AML-193 (cell line): Measurements from ENCODE around the gene FXYD2.

Experiments used
- DNase-seq, 2 experiments: peaks; one replicate each; lab custom pipeline; 2025; lab: John Stamatoyannopoulos, UW

The FXYD2 gene

GRCh38 chr11:117857734-117858414, 33.3 kb upstream of the FXYD2 start:
- no peak for DNase-seq

GRCh38 chr11:117855912-117856651, 31.5 kb upstream of the FXYD2 start:
- DNase-seq = no peak

GRCh38 chr11:117855186-117855845, 30.8 kb upstream of the FXYD2 start:
- no peak for DNase-seq

- DNase-seq = no peak
Measured at GRCh38 chr11:117852309-117852708, 27.8 kb upstream of the FXYD2 start.

- no peak for DNase-seq
Measured at GRCh38 chr11:117851852-117852251, 27.3 kb upstream of the FXYD2 start.

GRCh38 chr11:117851106-117851505, 26.6 kb upstream of the FXYD2 start:
- no peak for DNase-seq

- DNase-seq = no peak
Measured at GRCh38 chr11:117849781-117850414, 25.4 kb upstream of the FXYD2 start.

- DNase-seq = peak; percentile 18 to 19
Measured at GRCh38 chr11:117843666-117844484, 19.3 kb upstream of the FXYD2 start.

- peak; percentile 80 to 83 for DNase-seq
Measured at GRCh38 chr11:117842131-117842941, 17.8 kb upstream of the FXYD2 start.

- DNase-seq = no peak
Measured at GRCh38 chr11:117841551-117842031, 17.0 kb upstream of the FXYD2 start.

GRCh38 chr11:117840881-117841550, 16.5 kb upstream of the FXYD2 start:
- DNase-seq = no peak

- no peak for DNase-seq
Measured at GRCh38 chr11:117839936-117840813, 15.6 kb upstream of the FXYD2 start.

- no peak for DNase-seq
Measured at GRCh38 chr11:117839380-117839881, 14.9 kb upstream of the FXYD2 start.

GRCh38 chr11:117838901-117839300, 14.4 kb upstream of the FXYD2 start:
- no peak for DNase-seq

- no peak for DNase-seq
Measured at GRCh38 chr11:117837791-117838190, 13.2 kb upstream of the FXYD2 start.

- no peak for DNase-seq
Measured at GRCh38 chr11:117837070-117837776, 12.7 kb upstream of the FXYD2 start.

GRCh38 chr11:117836077-117836960, 11.8 kb upstream of the FXYD2 start:
- DNase-seq = peak; percentile 42 to 49
